CD14-positive monocyte (primary cell): ENCODE measurements around the gene FUT8. TPM values are rescaled to one million over a fixed set of nuclear protein-coding genes. Genes with fewer than 3 reads are reported as not detected.

Experiments used
- DNase-seq, 3 donors: peaks; one replicate each; pipeline ENCODE4 v3.0.0-alpha.2; 2011 to 2022
- H2AFZ ChIP-seq: 2 replicates; pipeline ENCODE4 v1.6.0; 2012; ENCODE audit warnings: mild to moderate bottlenecking, low read depth, low read length, inconsistent platforms; ENCODE audit not compliant: insufficient read depth, poor library complexity, severe bottlenecking
- H3K27ac ChIP-seq, 2 donors: 1 replicate in 1 of 2; 2 replicates in 1 of 2; pipeline ENCODE4 v1.5.1; 2012 to 2013; ENCODE audit warnings: low read length in 2 of 2, control low read depth in 1 of 2, inconsistent platforms in 1 of 2, low read depth in 1 of 2, mild to moderate bottlenecking in 1 of 2
- H3K27me3 ChIP-seq, 2 donors: one replicate each; pipeline versions ENCODE4 v1.6.0 to v1.6.1; 2011 to 2013; ENCODE audit warnings: low read length in 2 of 2; ENCODE audit not compliant: control insufficient read depth in 2 of 2, insufficient read depth in 2 of 2
- H3K36me3 ChIP-seq, 2 donors: replicated peaks in 1 of 2; 1 replicate in 1 of 2; 2 replicates in 1 of 2; pipeline versions ENCODE4 v1.5.1 to v1.6.1; 2012 to 2013; ENCODE audit warnings: low read length in 2 of 2, control low read depth in 1 of 2, inconsistent platforms in 1 of 2, mild to moderate bottlenecking in 1 of 2; ENCODE audit not compliant: insufficient read depth in 2 of 2, control insufficient read depth in 1 of 2
- H3K4me1 ChIP-seq, 2 donors: 1 replicate in 1 of 2; 2 replicates in 1 of 2; pipeline versions ENCODE4 v1.5.1 to v1.6.1; 2012 to 2013; ENCODE audit warnings: low read length in 2 of 2, control low read depth in 1 of 2, inconsistent platforms in 1 of 2, mild to moderate bottlenecking in 1 of 2, moderate library complexity in 1 of 2; ENCODE audit not compliant: insufficient read depth in 2 of 2, control insufficient read depth in 1 of 2
- H3K4me2 ChIP-seq: replicated peaks from 2 replicates; pipeline ENCODE3; 2012; ENCODE audit warnings: low read length, moderate library complexity, mild to moderate bottlenecking; ENCODE audit not compliant: poor library complexity, severe bottlenecking; ENCODE audit errors: extremely low read depth
- H3K4me3 ChIP-seq, 3 experiments: fragments of 200-600 bp in 1 of 3; sonication (generic) in 1 of 3; replicated peaks in 1 of 3; 1 replicate in 2 of 3; 2 replicates in 1 of 3; pipeline ENCODE4 v1.5.1; 2011 to 2013; ENCODE audit warnings: low read length in 3 of 3, mild to moderate bottlenecking in 3 of 3, control low read depth in 2 of 3, low read depth in 2 of 3, inconsistent platforms in 1 of 3, moderate library complexity in 1 of 3
- H3K79me2 ChIP-seq: 2 replicates; pipeline ENCODE4 v1.6.0; 2012; ENCODE audit warnings: mild to moderate bottlenecking, control low read depth, inconsistent platforms, low read length, moderate library complexity; ENCODE audit not compliant: insufficient read depth
- H3K9ac ChIP-seq: 2 replicates; pipeline ENCODE4 v1.6.0; 2017; ENCODE audit warnings: low read length, mild to moderate bottlenecking; ENCODE audit not compliant: insufficient read depth, poor library complexity, severe bottlenecking
- H3K9me3 ChIP-seq, 2 donors: replicated peaks in 1 of 2; 1 replicate in 1 of 2; 2 replicates in 1 of 2; pipeline versions ENCODE4 v1.5.1 to v1.6.1; 2012 to 2013; ENCODE audit warnings: low read length in 2 of 2, control low read depth in 1 of 2; ENCODE audit not compliant: control insufficient read depth in 1 of 2, insufficient read depth in 1 of 2
- H4K20me1 ChIP-seq: 2 replicates; pipeline ENCODE4 v1.6.0; 2012; ENCODE audit warnings: mild to moderate bottlenecking, low read length, control low read depth, moderate library complexity; ENCODE audit not compliant: insufficient read depth
- H3K27ac Mint-ChIP-seq, 7 donors: one replicate each; pipeline ENCODE4 v1.8.0; 2020; ENCODE audit warnings: mild to moderate bottlenecking in 7 of 7, mixed read lengths in 7 of 7, moderate library complexity in 6 of 7, inconsistent platforms in 2 of 7
- H3K27me3 Mint-ChIP-seq, 3 donors: one replicate each; pipeline ENCODE4 v1.8.0; 2021 to 2022; ENCODE audit warnings: low read depth in 3 of 3, mild to moderate bottlenecking in 3 of 3, mixed read lengths in 3 of 3, moderate library complexity in 3 of 3, inconsistent platforms in 1 of 3
- H3K36me3 Mint-ChIP-seq, 2 donors: one replicate each; pipeline ENCODE4 v1.8.0; 2020; ENCODE audit warnings: mixed read lengths in 2 of 2, inconsistent platforms in 1 of 2, mild to moderate bottlenecking in 1 of 2
- H3K4me1 Mint-ChIP-seq: one replicate; pipeline ENCODE4 v1.8.0; 2020; ENCODE audit warnings: mild to moderate bottlenecking, mixed read lengths
- H3K4me3 Mint-ChIP-seq, 2 donors: one replicate each; pipeline ENCODE4 v1.8.0; 2020; ENCODE audit warnings: mild to moderate bottlenecking in 2 of 2, mixed read lengths in 2 of 2, moderate library complexity in 1 of 2
- H3K9me3 Mint-ChIP-seq, 7 donors: one replicate each; pipeline ENCODE4 v1.8.0; 2020 to 2022; ENCODE audit warnings: mixed read lengths in 7 of 7, mild to moderate bottlenecking in 6 of 7, moderate library complexity in 6 of 7, inconsistent platforms in 2 of 7
- WGBS: methylation state at CpG from one replicate; pipeline ENCODE4 v1.1.5; 2013; ENCODE audit warnings: missing lambda C conversion rate; ENCODE audit not compliant: insufficient coverage; 5-methylcytosine and 5-hydroxymethylcytosine counted together
- intact Hi-C, 2 donors: fragments of 100-400 bp; cut with micrococcal nuclease; formaldehyde crosslinking; loops; one replicate each; pipeline versions ENCODE4 v1.15.0 to v1.15.1; 2023
- polyA plus RNA-seq, 3 donors: library from polyadenylated mRNA; depleted of rRNA in 1 of 3; unstranded in 2 of 3; stranded (reverse) in 1 of 3; fragments of 300-500 nt in 2 of 3; fragments of >200 nt in 1 of 3; fragmentation: Illumina TruSeq in 2 of 3; gene quantifications; 1 replicate in 2 of 3; 2 replicates in 1 of 3; pipeline ENCODE4 v1.2.3, GENCODE V29; 2012 to 2021
- TF ChIP-seq, protein P1 (sequence below): fragments of 200-600 bp; IDR thresholded peaks from one replicate; pipeline ENCODE4 v1.8.0; 2022; ENCODE audit warnings: antibody characterized with exemption, mild to moderate bottlenecking

Gene FUT8
- polyA plus RNA-seq, 3 donors: 1.6 to 5.1 (median 5.0) TPM

DNA sequence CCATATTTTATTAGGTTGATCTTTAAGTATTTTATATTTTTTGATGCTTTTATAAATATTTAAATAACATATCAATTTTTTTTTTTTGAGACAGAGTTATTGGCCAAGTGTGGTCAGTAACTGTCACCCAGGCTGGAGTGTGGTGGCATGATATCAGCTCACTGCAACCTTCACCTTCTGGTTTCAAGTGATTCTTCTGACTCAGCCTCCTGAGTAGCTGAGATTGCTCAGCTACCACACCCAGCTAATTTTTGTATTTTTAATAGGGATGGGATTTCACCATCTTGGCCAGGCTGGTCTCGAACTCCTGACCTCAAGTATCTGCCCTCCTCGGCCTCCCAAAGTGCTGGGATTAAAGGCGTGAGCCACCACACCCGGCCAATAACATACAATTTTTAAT is 71.1 kb downstream of the FUT8 start:
- no peaks in the 10 kb centered on the region for H3K4me1 Mint-ChIP-seq
- no peak overlapping the region for H3K27ac Mint-ChIP-seq
- DNase-seq: no peak

DNA sequence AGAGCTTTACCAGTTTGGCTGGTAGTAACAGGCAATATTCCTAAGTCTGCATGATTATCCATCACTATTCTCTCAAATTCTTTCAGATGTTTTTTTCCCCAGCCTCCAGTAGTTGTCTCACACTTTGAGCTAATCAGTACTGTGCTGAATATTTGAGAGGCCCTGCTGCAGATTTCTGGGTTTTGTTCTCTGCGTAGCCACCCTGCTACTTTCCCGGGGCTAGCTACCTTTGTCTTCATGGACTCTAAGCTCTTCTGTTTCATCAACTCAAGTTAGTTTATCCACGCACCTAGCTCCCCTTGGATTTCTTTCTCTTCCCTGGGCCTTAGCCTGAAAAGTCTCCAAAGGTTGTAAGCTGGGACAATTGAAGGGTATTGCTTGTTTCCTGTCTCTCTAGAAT is 73.0 kb downstream of the FUT8 start:
- H3K27me3 ChIP-seq: no peaks in the 10 kb centered on the region
- H3K79me2 ChIP-seq: no peaks in the 10 kb centered on the region
- H3K27me3 Mint-ChIP-seq: peaks cover 0 to 6% (median 0%) of the 10 kb centered on the region in 3 donors
- no peak for DNase-seq
- no peaks in the 10 kb centered on the region for H3K36me3 ChIP-seq
- TF ChIP-seq, protein P1, sequence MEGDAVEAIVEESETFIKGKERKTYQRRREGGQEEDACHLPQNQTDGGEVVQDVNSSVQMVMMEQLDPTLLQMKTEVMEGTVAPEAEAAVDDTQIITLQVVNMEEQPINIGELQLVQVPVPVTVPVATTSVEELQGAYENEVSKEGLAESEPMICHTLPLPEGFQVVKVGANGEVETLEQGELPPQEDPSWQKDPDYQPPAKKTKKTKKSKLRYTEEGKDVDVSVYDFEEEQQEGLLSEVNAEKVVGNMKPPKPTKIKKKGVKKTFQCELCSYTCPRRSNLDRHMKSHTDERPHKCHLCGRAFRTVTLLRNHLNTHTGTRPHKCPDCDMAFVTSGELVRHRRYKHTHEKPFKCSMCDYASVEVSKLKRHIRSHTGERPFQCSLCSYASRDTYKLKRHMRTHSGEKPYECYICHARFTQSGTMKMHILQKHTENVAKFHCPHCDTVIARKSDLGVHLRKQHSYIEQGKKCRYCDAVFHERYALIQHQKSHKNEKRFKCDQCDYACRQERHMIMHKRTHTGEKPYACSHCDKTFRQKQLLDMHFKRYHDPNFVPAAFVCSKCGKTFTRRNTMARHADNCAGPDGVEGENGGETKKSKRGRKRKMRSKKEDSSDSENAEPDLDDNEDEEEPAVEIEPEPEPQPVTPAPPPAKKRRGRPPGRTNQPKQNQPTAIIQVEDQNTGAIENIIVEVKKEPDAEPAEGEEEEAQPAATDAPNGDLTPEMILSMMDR: no peak
- no peaks in the 10 kb centered on the region for H4K20me1 ChIP-seq
- no peak overlapping the region for H3K27ac Mint-ChIP-seq
- H3K36me3 Mint-ChIP-seq: no peaks in the 10 kb centered on the region
- H3K4me3 ChIP-seq: no peak overlapping the region
- WGBS: 100% methylated on average over 2 of the region's 3 CpGs
- H3K4me1 Mint-ChIP-seq: no peaks in the 10 kb centered on the region
- H3K4me3 Mint-ChIP-seq: no peak overlapping the region
- no peaks in the 10 kb centered on the region for H3K9me3 ChIP-seq
- no peaks in the 10 kb centered on the region for H3K9me3 Mint-ChIP-seq
- no peak overlapping the region for H3K4me2 ChIP-seq
- no peak overlapping the region for H3K9ac ChIP-seq
- H3K4me1 ChIP-seq: no peaks in the 10 kb centered on the region
- H3K27ac ChIP-seq: no peak overlapping the region
- intact Hi-C loops: no loop called here
- H2AFZ ChIP-seq: no peak overlapping the region

More for the DNA sequence above, 71.1 kb downstream of the FUT8 start:
- no peaks in the 10 kb centered on the region for H3K79me2 ChIP-seq
- H4K20me1 ChIP-seq: no peaks in the 10 kb centered on the region
- H2AFZ ChIP-seq: no peak overlapping the region
- no peaks in the 10 kb centered on the region for H3K36me3 ChIP-seq
- H3K9me3 Mint-ChIP-seq: no peaks in the 10 kb centered on the region
- H3K4me2 ChIP-seq: no peak overlapping the region
- peaks cover 0 to 4% of the 10 kb centered on the region in 2 donors for H3K36me3 Mint-ChIP-seq
- H3K4me3 Mint-ChIP-seq: no peak overlapping the region
- peaks cover 0 to 6% (median 0%) of the 10 kb centered on the region in 3 donors for H3K27me3 Mint-ChIP-seq
- no peaks in the 10 kb centered on the region for H3K27me3 ChIP-seq
- WGBS: no CpG with 5 or more reads among the region's 4 CpGs
- no peaks in the 10 kb centered on the region for H3K4me1 ChIP-seq
- H3K9me3 ChIP-seq: no peaks in the 10 kb centered on the region
- H3K4me3 ChIP-seq: no peak overlapping the region
- no peak overlapping the region for H3K9ac ChIP-seq
- intact Hi-C loops: no loop called here
- no peak overlapping the region for H3K27ac ChIP-seq
- TF ChIP-seq, protein P1: no peak
